Measurements from ENCODE around the gene MTUS2. TPM values are rescaled to one million over a fixed set of nuclear protein-coding genes. Genes with fewer than 3 reads are reported as not detected.
"Not testable (repeated sequence)": the region's sequence is repeated elsewhere in the genome, so short reads cannot be mapped to it uniquely, and the experiment has no call there.

MTUS2 gene
- polyA plus RNA-seq, 4 donors, result 0.72 to 0.96 (median 0.87) TPM

DNA sequence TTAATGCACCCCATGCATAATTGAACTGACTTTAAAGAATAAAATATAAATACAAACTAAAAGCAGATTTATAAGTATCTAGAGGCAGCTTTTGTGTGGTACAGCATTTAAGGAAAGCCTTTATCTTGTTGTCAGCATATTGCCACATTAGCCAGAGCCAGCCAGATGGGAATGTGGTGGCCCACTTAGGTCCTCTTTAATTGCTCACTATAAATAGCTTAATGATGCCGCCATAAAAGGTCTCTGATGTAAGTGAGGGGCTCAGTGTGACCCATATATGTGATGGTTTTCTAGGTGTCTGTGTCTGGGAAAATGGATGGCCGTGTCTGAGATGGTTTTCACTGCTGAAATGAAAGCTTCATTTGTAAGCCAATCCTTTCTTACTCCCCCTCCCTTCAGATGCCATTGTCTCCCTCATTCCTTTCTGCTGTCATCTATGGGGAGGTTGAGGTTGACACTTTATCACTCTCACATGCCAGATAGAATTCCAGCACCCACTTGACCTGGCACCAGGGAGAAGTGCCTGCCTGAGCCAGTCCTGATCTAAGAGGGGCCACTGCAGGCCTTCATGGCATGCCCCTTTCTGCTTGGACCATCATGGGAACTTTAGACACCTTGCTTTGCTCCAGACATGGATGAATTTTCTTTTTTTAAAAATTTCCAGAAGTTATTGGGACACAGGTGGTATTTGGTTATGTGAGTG lies 135.3 kb downstream of the MTUS2 start:
- DNase-seq (ENCODE audit: low read depth in 4 of 4, low spot score in 2 of 4), result peak in 1 of 4 donors; percentile 9

- no peak for DNase-seq (ENCODE audit: low read depth in 4 of 4, low spot score in 2 of 4)
These were observed 137.9 kb downstream of the MTUS2 start for GRCh38 chr13:28958018-28958417.

DNA sequence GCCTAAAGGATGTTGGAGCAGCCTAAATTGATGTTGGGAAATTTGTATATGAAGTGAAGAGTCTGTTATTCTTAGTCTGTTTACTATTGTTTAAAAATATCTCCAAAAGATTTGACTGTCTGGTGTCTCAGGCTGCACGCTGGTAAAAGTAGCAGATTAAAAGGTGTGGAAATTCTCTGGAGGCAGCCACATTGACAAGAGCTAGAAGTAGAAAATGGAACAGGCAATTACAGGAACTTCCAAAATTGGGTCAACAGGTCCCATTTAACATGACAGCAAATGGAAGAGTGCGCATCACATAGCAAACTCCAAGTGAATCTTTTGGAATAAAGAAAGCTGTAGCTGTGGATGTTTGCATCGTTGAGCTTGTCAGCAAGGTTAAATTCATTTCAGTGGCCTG lies 138.3 kb downstream of the MTUS2 start:
- DNase-seq (ENCODE audit: low read depth in 4 of 4, low spot score in 2 of 4), result no peak

GRCh38 chr13:28964052-28964451 lies 143.9 kb downstream of the MTUS2 start:
- DNase-seq (ENCODE audit: low read depth in 4 of 4, low spot score in 2 of 4), result no peak

DNA sequence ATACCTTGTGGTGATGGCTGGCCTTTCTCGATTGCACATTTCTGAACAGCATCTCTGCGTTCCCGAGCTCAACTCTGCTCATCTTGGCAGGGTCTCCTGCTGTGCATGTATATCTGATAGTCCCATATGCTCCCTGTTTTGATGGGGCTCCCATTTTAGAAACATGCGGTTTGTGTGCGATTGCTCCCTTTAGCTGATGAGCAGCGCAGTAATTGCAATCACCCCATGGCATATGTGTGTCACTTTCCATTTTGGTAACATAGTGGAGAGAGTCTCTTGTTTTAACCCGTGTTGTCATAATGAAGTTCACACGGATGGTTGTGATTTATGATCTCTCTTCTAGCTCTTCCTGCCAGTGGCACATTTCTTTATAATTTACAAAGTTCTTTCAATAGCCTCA lies 144.7 kb downstream of the MTUS2 start:
- DNase-seq (ENCODE audit: low read depth in 4 of 4, low spot score in 2 of 4), result no peak

DNA sequence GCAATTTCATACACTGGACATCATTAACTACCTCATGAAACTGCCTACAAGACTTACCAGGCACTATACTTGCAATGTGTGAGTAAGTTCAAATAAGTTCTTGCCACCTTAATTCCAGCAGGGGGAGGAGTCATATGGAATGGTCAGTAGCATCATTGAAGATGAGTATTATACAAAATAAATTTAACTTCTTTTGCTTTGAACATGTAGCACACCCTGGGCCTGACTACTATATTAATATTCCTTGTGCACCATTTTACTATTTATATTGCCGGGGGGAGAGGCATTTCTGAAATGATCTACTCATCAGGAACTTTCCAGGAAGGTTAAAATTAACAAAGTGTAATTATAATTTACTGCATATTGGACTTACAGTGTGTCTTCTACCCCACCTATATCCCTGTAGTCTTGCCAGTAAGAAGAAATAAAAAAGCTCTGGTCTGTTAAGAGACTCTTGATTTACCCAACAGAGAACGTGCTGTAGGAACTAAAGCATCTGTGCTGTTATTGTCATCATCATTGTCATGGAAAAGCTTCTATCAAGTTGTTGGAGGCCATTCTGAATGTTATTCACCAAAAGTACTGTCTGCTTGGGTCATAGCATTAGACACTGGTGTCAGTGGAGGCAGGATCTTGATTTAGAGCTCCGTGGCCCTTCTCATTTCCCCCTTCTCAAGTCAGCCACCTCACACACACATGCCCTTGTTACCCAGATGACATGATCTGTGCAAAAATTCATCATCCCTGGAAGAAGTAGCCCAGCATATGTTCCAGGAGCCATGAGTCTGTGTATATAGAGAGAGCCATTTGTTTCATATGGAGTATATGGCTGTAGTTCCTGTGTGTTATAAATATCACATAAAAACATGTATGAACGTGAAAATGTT lies 147.1 kb downstream of the MTUS2 start:
- DNase-seq (ENCODE audit: low read depth in 4 of 4, low spot score in 2 of 4), result no peak

DNA sequence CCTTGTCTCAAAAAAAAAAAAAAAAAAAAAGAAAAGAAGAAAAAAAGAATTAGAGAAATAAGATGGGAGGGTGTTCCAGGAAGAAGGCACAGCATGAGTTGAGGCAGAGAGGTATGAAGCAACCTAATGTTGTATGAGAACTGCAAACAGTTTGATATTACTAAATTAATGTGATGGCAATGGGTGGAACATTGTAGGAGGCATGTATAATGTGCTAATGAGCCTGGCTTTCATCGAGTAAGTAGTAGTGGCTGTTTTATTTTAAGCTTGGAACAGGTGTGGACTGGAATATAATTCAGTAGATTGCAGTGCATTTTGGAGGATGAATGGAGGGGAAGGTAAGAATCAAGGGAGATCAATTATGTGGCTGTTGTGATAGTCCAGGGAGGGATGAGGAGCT lies 156.1 kb downstream of the MTUS2 start:
- no peak for DNase-seq (ENCODE audit: low read depth in 4 of 4, low spot score in 2 of 4)

- no peak for DNase-seq (ENCODE audit: low read depth in 4 of 4, low spot score in 2 of 4)
These were observed 156.5 kb downstream of the MTUS2 start for GRCh38 chr13:28976636-28977035.

DNA sequence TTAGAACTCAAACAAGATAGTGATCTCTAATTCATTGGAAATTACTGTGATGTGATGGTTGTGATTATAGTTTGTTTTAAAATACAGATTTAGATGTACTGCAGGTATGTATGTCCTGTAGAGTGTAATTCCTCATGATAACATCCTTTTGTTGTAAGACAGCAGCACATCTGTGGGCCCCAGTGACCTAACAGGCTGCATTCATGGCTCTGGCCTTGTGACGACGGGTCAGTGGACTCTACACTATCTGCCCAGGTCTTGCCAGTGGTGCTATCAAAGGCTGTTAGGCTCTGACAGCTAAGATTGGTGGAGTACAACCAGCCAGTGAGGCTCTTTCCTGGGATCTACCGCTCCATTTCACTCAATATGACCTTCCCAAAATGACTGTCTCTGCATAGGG lies 158.4 kb downstream of the MTUS2 start:
- DNase-seq (ENCODE audit: low read depth in 4 of 4, low spot score in 2 of 4), result no peak

DNA sequence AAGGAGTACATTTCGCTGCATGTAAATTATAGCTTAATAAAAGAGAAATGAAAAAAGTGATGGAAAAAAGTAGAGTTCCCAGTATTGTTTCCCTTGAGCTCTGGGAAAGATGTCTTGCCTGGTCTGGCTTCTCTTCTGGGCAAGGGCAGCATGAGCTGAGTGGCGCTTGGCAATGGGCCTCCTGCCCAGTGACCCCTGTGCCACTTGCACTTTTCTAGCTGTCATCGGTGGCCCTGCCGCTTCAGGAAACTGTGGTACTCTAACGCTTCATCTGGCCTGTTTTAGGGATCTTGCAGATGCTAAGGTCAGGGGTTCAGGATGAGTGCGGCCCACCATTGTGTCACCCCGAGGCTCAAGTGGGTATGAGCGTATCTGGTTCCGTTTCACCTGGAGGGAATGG lies 161.4 kb downstream of the MTUS2 start:
- no peak for DNase-seq (ENCODE audit: low read depth in 4 of 4, low spot score in 2 of 4)

DNA sequence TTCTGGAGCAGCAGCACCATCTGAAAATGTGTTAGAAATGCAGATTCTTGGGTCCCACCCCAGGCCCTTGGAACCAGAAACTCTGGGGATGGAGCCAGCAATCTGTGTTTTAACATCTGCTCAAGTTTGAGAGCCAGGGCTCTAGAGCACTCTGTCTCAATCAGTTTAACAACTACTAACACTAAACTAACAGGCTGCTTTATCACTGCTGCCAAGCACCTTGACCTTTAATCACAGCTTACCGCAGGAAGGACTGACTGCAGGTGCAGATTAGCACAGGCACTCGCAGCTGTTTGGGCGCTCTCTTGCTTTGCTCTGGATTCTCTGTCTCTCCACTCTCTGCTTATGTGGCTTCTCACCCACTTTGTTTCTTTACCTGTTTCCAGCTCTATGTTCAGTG lies 163.5 kb downstream of the MTUS2 start:
- DNase-seq (ENCODE audit: low read depth in 4 of 4, low spot score in 2 of 4), result no peak

DNA sequence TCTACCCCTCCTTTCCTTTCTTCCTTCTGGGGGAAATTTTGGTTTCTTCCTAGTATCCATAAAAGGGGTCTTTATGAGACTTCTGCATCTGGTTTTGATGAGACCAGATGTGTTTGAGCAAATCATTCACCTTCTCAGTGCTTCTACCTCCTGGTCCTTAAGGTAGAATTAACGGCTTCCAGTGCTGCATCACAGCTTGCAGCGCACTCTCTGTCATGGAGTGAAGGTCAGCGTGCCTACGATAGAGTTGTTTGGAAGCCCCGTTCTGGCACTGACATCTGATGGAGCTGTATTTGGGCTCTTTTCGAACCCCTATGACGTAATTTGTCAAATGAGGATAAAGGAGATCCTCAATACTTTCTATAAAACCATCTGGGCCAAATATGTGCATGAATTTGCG lies 164.2 kb downstream of the MTUS2 start:
- DNase-seq (ENCODE audit: low read depth in 4 of 4, low spot score in 2 of 4), result no peak

DNA sequence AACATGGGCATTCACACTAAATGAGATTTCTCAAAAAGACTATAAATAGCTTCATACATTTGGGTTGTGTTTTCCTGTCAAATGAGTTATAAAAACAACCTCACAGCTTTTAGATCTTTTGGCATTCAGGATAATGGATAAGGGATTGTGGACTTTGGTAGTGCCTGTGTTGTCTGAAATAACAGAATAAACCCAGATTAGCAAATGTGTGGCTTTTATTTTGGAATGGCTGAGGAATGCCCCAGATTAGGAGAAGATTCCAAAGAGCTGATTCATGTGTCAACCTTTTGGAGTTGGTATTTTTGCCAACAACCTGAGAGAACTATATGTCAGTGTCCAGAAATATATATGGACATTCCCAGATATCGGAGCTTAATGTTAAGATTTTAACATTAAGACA lies 164.7 kb downstream of the MTUS2 start:
- DNase-seq (ENCODE audit: low read depth in 4 of 4, low spot score in 2 of 4), result no peak

GRCh38 chr13:28990378-28990777 lies 170.2 kb downstream of the MTUS2 start:
- DNase-seq (ENCODE audit: low read depth in 4 of 4, low spot score in 2 of 4), result not testable (repeated sequence)

- DNase-seq (ENCODE audit: low read depth in 4 of 4, low spot score in 2 of 4), result no peak
These were observed 171.6 kb downstream of the MTUS2 start for GRCh38 chr13:28991764-28992163.

GRCh38 chr13:29000826-29001225 lies 180.7 kb downstream of the MTUS2 start:
- no peak for DNase-seq (ENCODE audit: low read depth in 4 of 4, low spot score in 2 of 4)

DNA sequence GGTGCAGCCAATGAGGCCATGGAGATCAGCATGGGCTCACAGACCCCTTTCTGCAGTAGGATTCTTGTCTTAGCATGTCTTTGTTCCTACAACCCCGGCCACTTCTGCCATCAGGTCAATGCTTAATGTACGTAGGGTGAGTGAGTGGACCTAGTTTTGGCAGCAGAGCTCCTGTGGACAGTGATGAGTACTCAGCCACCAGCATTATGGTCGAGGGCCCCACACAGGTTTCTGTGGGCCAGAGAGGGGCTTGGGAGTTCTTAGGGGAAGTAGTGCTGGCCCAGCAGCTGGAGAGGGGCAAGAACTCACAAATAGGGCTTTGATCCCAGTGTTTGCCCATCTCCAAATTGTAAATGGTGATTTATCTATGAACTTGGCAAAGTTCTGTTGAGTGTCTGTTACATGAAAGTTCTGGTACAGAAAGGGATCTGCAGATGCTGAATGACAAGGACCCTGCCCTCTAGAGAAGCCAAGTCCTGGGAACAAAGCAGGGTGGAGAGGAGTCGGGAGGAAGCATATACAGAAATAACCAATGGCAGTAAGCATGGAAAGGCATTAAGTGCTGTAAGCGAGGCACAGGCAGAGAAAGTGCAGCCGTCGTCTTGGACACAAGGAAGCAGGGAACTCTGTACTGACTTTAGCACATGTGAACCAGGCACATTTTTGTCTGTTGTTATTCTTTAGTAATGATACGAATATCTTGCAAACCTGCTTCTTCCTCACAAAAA lies 185.1 kb downstream of the MTUS2 start:
- DNase-seq (ENCODE audit: low read depth in 4 of 4, low spot score in 2 of 4), result no peak

- no peak for DNase-seq (ENCODE audit: low read depth in 4 of 4, low spot score in 2 of 4)
These were observed 185.6 kb downstream of the MTUS2 start for GRCh38 chr13:29005763-29006120.

GRCh38 chr13:29006359-29006850 lies 186.3 kb downstream of the MTUS2 start:
- DNase-seq (ENCODE audit: low read depth in 4 of 4, low spot score in 2 of 4), result no peak

DNA sequence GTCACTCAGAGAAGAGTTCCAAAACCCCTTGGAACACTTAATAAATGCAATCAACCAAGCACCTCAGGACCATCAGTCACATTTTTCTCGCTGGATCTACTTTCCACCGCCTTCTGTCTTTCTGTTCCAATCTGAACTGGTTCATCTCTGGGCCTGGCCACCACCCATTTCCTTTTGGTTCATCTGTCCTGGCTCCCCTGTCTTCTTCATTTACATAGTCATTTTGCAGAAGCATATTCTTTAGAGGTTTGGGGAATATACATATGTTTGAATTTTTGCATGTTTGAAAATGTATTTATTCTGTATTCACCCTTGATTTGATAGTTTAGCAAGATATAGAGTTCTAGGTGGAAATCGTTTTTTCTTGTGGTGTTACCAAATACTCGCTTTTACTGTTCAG lies 188.2 kb downstream of the MTUS2 start:
- no peak for DNase-seq (ENCODE audit: low read depth in 4 of 4, low spot score in 2 of 4)

- DNase-seq (ENCODE audit: low read depth in 4 of 4, low spot score in 2 of 4), result no peak
These were observed 200.2 kb downstream of the MTUS2 start for GRCh38 chr13:29020314-29020713.

Measured in left renal cortex interstitium (tissue), 4 donors.